ENCODE measurements around the gene UBE2D2. TPM values are rescaled to one million over a fixed set of nuclear protein-coding genes. Genes with fewer than 3 reads are reported as not detected.
A peak's percentile ranks its signal among the peaks of the same experiment; 100 is the strongest.
"Not testable (repeated sequence)": the region's sequence is repeated elsewhere in the genome, so short reads cannot be mapped to it uniquely, and the experiment has no call there.

UBE2D2 gene
- polyA plus RNA-seq, 2 of the 4 experiments (the other 2 are of a cell fraction), result 74.8 to 115 TPM

DNA sequence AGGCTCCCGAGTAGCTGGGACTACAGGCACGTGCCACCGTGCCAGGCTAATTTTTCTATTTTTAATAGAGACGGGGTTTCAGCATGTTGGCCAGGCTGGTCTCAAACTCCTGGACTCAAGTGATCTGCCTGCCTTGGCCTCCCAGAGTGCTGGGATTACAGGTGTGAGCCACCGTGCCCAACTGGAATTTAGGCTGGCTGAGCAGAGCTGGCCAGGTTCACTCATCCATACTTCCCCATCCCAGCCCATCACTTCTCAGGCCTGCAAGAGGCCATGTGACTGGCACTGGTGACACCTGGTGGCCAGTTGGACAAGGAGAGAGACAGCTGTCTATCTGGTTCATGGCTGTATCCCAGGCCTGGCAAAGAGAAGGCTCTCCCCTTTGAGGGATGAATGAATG lies 47.7 kb upstream of the UBE2D2 start:
- not testable (repeated sequence) for H3K4me2 ChIP-seq, FAIRE-seq, H3K4me3 ChIP-seq, H3K27ac ChIP-seq, H3K4me1 ChIP-seq, H3K9me3 ChIP-seq
- DNase-seq (ENCODE audit: low read depth in 1 of 2, low spot score in 1 of 2) (peak; percentile 80 to 85), ATAC-seq (peak; percentile 86 to 87)
- CTCF ChIA-PET, result interaction anchor here (0.6 to 16.3 kb wide), 24 partner anchors 11 to 692 kb away, joined by 3 to 392 read pairs (median 5); partner anchors contain the start of gene DNAJC18
- POLR2A ChIA-PET, result interaction anchor here (1.3 kb wide), 1 partner anchor 48 kb away, joined by 3 read pairs; the partner anchor contains the start of gene UBE2D2
- 74% methylated on average over 5 of the region's 5 CpGs for WGBS (ENCODE audit: missing lambda C conversion rate)
- TF ChIP-seq SMC3 (IDR thresholded peaks at IDR 0.05) (peak; percentile 90), RAD21 (conservative IDR thresholded peaks at IDR 0.05 in 1 of 2, IDR thresholded peaks at IDR 0.05 in 1 of 2) (peak; percentile 80 to 90), CTCF (IDR thresholded peaks at IDR 0.05) (peak; percentile 77), MYC (IDR thresholded peaks at IDR 0.05; ENCODE audit: borderline replicate concordance, low read length) (peak; percentile 60; the same call in 1 of the 2 replicates)
- TF ChIP-seq, protein P1, sequence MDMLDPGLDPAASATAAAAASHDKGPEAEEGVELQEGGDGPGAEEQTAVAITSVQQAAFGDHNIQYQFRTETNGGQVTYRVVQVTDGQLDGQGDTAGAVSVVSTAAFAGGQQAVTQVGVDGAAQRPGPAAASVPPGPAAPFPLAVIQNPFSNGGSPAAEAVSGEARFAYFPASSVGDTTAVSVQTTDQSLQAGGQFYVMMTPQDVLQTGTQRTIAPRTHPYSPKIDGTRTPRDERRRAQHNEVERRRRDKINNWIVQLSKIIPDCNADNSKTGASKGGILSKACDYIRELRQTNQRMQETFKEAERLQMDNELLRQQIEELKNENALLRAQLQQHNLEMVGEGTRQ (IDR thresholded peaks at IDR 0.05), result peak; percentile 74
- TF ChIP-seq, protein P2, sequence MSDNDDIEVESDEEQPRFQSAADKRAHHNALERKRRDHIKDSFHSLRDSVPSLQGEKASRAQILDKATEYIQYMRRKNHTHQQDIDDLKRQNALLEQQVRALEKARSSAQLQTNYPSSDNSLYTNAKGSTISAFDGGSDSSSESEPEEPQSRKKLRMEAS (IDR thresholded peaks at IDR 0.05), result peak; percentile 81

DNA sequence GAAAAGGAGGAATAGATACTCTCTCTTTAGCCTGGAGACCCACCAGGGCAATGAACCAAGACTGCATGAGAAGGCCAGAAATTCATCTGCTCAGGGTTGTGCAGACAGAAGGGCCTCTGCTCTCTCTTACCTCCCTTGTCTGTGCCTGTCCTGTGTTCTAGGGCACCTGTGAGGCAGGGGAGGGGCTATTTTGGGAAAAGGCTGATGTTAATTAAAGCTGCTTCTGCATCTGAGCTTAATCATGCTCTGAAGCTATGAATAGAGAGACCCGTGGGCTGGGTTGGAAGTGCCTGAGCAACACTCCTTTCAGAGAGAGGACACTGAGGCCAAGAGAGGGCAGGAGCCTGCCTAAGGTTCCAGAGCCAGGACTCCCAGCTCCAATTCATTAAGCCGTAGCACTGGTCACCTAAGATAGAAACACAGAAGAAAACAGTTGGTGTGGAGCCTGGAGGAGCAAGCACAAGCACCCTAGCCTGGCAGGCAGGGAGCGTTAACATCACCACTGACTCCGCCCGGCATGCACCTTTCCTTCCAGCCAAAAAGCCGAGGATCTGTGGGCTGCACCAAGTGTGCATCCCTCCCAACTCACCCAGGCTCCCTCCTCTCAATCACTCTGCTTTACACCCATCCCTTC lies 47.2 kb upstream of the UBE2D2 start:
- ATAC-seq, result peak; percentile 11 to 15; a peak in 4 of 6 replicates
- H3K27ac ChIP-seq, result no peak overlapping the region
- no peak for TF ChIP-seq HDAC2 (IDR thresholded peaks at IDR 0.05)
- no peak for TF ChIP-seq RFX5 (IDR thresholded peaks at IDR 0.05)
- TF ChIP-seq, protein P3, sequence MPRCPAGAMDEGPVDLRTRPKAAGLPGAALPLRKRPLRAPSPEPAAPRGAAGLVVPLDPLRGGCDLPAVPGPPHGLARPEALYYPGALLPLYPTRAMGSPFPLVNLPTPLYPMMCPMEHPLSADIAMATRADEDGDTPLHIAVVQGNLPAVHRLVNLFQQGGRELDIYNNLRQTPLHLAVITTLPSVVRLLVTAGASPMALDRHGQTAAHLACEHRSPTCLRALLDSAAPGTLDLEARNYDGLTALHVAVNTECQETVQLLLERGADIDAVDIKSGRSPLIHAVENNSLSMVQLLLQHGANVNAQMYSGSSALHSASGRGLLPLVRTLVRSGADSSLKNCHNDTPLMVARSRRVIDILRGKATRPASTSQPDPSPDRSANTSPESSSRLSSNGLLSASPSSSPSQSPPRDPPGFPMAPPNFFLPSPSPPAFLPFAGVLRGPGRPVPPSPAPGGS (IDR thresholded peaks at IDR 0.05), result no peak
- TF ChIP-seq KDM5A (IDR thresholded peaks at IDR 0.05), result no peak
- TF ChIP-seq, protein P4, sequence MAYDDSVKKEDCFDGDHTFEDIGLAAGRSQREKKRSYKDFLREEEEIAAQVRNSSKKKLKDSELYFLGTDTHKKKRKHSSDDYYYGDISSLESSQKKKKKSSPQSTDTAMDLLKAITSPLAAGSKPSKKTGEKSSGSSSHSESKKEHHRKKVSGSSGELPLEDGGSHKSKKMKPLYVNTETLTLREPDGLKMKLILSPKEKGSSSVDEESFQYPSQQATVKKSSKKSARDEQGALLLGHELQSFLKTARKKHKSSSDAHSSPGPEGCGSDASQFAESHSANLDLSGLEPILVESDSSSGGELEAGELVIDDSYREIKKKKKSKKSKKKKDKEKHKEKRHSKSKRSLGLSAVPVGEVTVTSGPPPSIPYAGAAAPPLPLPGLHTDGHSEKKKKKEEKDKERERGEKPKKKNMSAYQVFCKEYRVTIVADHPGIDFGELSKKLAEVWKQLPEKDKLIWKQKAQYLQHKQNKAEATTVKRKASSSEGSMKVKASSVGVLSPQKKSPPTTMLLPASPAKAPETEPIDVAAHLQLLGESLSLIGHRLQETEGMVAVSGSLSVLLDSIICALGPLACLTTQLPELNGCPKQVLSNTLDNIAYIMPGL (CRISPR knock-in tag; IDR thresholded peaks at IDR 0.05; ENCODE audit: borderline replicate concordance), result no peak
- TF ChIP-seq GATA3 (IDR thresholded peaks at IDR 0.05; ENCODE audit: borderline replicate concordance), result no peak
- TF ChIP-seq KDM1A (IDR thresholded peaks at IDR 0.05; ENCODE audit: low read depth), result no peak
- no peak for TF ChIP-seq CHD4 (IDR thresholded peaks at IDR 0.05; ENCODE audit: borderline replicate concordance)
- TF ChIP-seq MAFK (IDR thresholded peaks at IDR 0.05; ENCODE audit: partially characterized antibody), result no peak
- TF ChIP-seq ZFP36 (IDR thresholded peaks at IDR 0.05; ENCODE audit: borderline replicate concordance, partially characterized antibody), result no peak
- ChIA-PET CTCF (interaction anchor here (0.6 to 16.3 kb wide), 25 partner anchors 10 to 920 kb away, joined by 3 to 392 read pairs (median 4); partner anchors contain the start of gene DNAJC18), POLR2A (interaction anchor here (1.3 kb wide), 1 partner anchor 47 kb away, joined by 3 read pairs; the partner anchor contains the start of gene UBE2D2)
- no peaks in the 10 kb centered on the region for H3K9me3 ChIP-seq
- H3K4me2 ChIP-seq, result no peak overlapping the region
- no peak for FAIRE-seq
- no peak overlapping the region for H3K4me3 ChIP-seq
- H3K4me1 ChIP-seq, result 0 out of 3 replicates have a peak, but pooled peaks cover 3% of the 10 kb centered on the region
- 75% methylated on average over 6 of the region's 6 CpGs for WGBS (ENCODE audit: missing lambda C conversion rate)
- DNase-seq (ENCODE audit: low read depth in 1 of 2, low spot score in 1 of 2), result no peak
